OCI-LY7 (cell line): Measurements from ENCODE around the gene TBC1D13. TPM values are rescaled to one million over a fixed set of nuclear protein-coding genes. Genes with fewer than 3 reads are reported as not detected.
A peak's percentile ranks its signal among the peaks of the same experiment; 100 is the strongest.

Source experiments
- Bru-seq: library from RNA; stranded (reverse); fragments of 400-500 nt; gene quantifications from one replicate; lab custom pipeline; 2021; lab: Mats Ljungman, UMichigan
- BruChase-seq, 2 experiments: library from RNA; stranded (reverse); fragments of 400-500 nt; gene quantifications; one replicate each; lab custom pipeline; 2021; lab: Mats Ljungman, UMichigan
- BruUV-seq: library from RNA; stranded (reverse); fragments of 400-500 nt; replicated peaks from 2 replicates; lab custom pipeline; 2021; lab: Mats Ljungman, UMichigan
- CTCF ChIA-PET: fragments of 300-600 bp; sonication (Branson Sonifier 250); formaldehyde crosslinking; loops from one replicate; lab custom pipeline; 2022; ENCODE audit warnings: antibody characterized with exemption; ENCODE audit not compliant: unreplicated experiment; lab: Charles Lee
- POLR2A ChIA-PET: fragments of 300-600 bp; sonication (Branson Sonifier 250); formaldehyde crosslinking; loops from one replicate; lab custom pipeline; 2022; ENCODE audit warnings: antibody characterized with exemption; lab: Charles Lee
- DNase-seq: peaks from one replicate; pipeline ENCODE4 v3.0.0-alpha.2; 2015; ENCODE audit warnings: low spot score
- H2AFZ ChIP-seq: fragments of 200-600 bp; sonication (generic), shearing (Covaris generic); 2 replicates; pipeline ENCODE4 v1.6.1; 2014; ENCODE audit warnings: mild to moderate bottlenecking, antibody characterized with exemption, low read length, moderate library complexity
- H3K27ac ChIP-seq: fragments of 200-600 bp; sonication (generic); 2 replicates; pipeline ENCODE4 v1.5.1; 2014; ENCODE audit warnings: mixed run types, low read depth, mild to moderate bottlenecking, moderate library complexity, low read length, inconsistent platforms; ENCODE audit not compliant: poor library complexity, severe bottlenecking
- H3K36me3 ChIP-seq: fragments of 200-600 bp; sonication (generic); 2 replicates; pipeline ENCODE4 v1.6.1; 2014; ENCODE audit warnings: mild to moderate bottlenecking, antibody characterized with exemption, low read length, moderate library complexity, mixed read lengths; ENCODE audit not compliant: insufficient read depth
- H3K4me1 ChIP-seq: fragments of 200-600 bp; sonication (generic); 2 replicates; pipeline ENCODE4 v1.5.1; 2014; ENCODE audit warnings: mild to moderate bottlenecking, low read length; ENCODE audit not compliant: insufficient read depth, poor library complexity, severe bottlenecking
- H3K4me2 ChIP-seq: fragments of 200-600 bp; sonication (generic); 2 replicates; pipeline ENCODE4 v1.6.1; 2014; ENCODE audit warnings: mild to moderate bottlenecking, low read length
- H3K4me3 ChIP-seq: fragments of 200-600 bp; sonication (generic); 2 replicates; pipeline ENCODE4 v1.5.1; 2014; ENCODE audit warnings: mild to moderate bottlenecking, low read depth, low read length; ENCODE audit not compliant: poor library complexity, severe bottlenecking
- H3K79me2 ChIP-seq: fragments of 200-600 bp; sonication (generic); 2 replicates; pipeline ENCODE4 v1.6.1; 2016; ENCODE audit warnings: low read depth, mild to moderate bottlenecking, low read length, moderate library complexity, mixed read lengths; ENCODE audit not compliant: insufficient read depth
- H3K9me2 ChIP-seq: fragments of 200-600 bp; sonication (generic); 2 replicates; pipeline ENCODE4 v1.6.1; 2016; ENCODE audit warnings: mild to moderate bottlenecking, low read length, mixed read lengths; ENCODE audit not compliant: insufficient read depth
- H3K9me3 ChIP-seq: fragments of 200-600 bp; sonication (generic); 2 replicates; pipeline ENCODE4 v1.6.1; 2014; ENCODE audit warnings: mild to moderate bottlenecking, mixed run types, low read length, mixed read lengths
- H4K20me1 ChIP-seq: fragments of 200-600 bp; sonication (generic); 2 replicates; pipeline ENCODE4 v1.6.1; 2014; ENCODE audit warnings: mild to moderate bottlenecking, antibody characterized with exemption, low read length, moderate library complexity, mixed read lengths; ENCODE audit not compliant: insufficient read depth
- CTCF ChIP-seq: fragments of 200-600 bp; sonication (generic); conservative IDR thresholded peaks from 2 replicates; pipeline ENCODE4 v1.5.1; 2014; ENCODE audit warnings: mild to moderate bottlenecking, antibody characterized with exemption, low read length, moderate library complexity, mixed read lengths
- EZH2phosphoT487 ChIP-seq: fragments of 200-600 bp; sonication (generic); IDR thresholded peaks from 2 replicates; pipeline ENCODE4 v1.6.1; 2018; ENCODE audit warnings: low read depth, borderline replicate concordance, mild to moderate bottlenecking, mixed run types, antibody characterized with exemption, low read length, moderate library complexity, mixed read lengths
- intact Hi-C: fragments of 100-400 bp; cut with micrococcal nuclease; formaldehyde crosslinking; loops from one replicate; pipeline ENCODE4 v1.10.0; 2022; ENCODE audit not compliant: unreplicated experiment
- long read RNA-seq: library from polyadenylated mRNA; stranded (forward); transcript quantifications from one replicate; pipeline ENCODE4 v2.0.0, GENCODE V29; 2022
- total RNA-seq, 2 experiments: library from RNA; depleted of rRNA in 1 of 2; stranded (reverse); fragments of >200 nt in 1 of 2; shearing (Covaris generic) in 1 of 2; gene quantifications; 2 replicates each; pipeline ENCODE4 v1.2.3, GENCODE V29; 2014 to 2022

TBC1D13 gene
- total RNA-seq (2014; rRNA removed; shearing (Covaris generic)) (14.9 and 18.7 TPM in 2 replicates), total RNA-seq (2022) (18.9 and 24.7 TPM in 2 replicates), Bru-seq, nascent RNA (percentile 55 among the genes with signal in this experiment), BruChase-seq, experiment 1, labeled RNA remaining after a 6-hour chase (percentile 65 among the genes with signal in this experiment), BruChase-seq, experiment 2, labeled RNA remaining after a 2-hour chase (percentile 70 among the genes with signal in this experiment)
- long read RNA-seq, transcript TBC1D13-202 (12 exons, 3,906 nt): major isoform, 41 of 76 reads
- long read RNA-seq, partial matches to known transcripts: 22 of 76 reads
- long read RNA-seq, other reads (novel, unspliced or antisense): 13 of 76 reads

- intact Hi-C loops: loop anchor here (1.0 to 10.0 kb wide), 2 partner anchors 16 to 142 kb away; partner anchors contain the start of gene ZER1
- no TSS peak for BruUV-seq
Observed at GRCh38 chr9:128786681-128787601, at the start of gene TBC1D13. TBC1D13 (plus strand) TSS chr9:128787253; CDS start chr9:128787354, 101 bp downstream.

GRCh38 chr9:128742401-128742800 lies 44.7 kb upstream of the TBC1D13 start:
- no peaks in the 10 kb centered on the region for H3K79me2 ChIP-seq
- no peaks in the 10 kb centered on the region for H3K4me1 ChIP-seq
- H3K36me3 ChIP-seq: no peaks in the 10 kb centered on the region
- H3K27ac ChIP-seq: no peak overlapping the region
- H3K9me2 ChIP-seq: no peaks in the 10 kb centered on the region
- BruUV-seq: no TSS peak
- DNase-seq: no peak
- TF ChIP-seq EZH2phosphoT487 (no peak), CTCF (no peak)
- H4K20me1 ChIP-seq: no peaks in the 10 kb centered on the region
- H3K4me2 ChIP-seq: no peak overlapping the region
- ChIA-PET CTCF (no interaction called here), POLR2A (no interaction called here)
- no peak overlapping the region for H3K4me3 ChIP-seq
- H2AFZ ChIP-seq: no peak overlapping the region
- intact Hi-C loops: no loop called here
- no peaks in the 10 kb centered on the region for H3K9me3 ChIP-seq

More at GRCh38 chr9:128786681-128787601, at the start of gene TBC1D13:
- Histone ChIP-seq H3K4me2 (peak within 1 kb of the TSS; percentile 94), H2AFZ (peak within 1 kb of the TSS; percentile 93; the same call in 1 of the 2 replicates), H3K9me3 (peaks cover 15% of the 10 kb centered on the region; the same call in 1 of the 2 replicates), H3K79me2 (peaks cover 17% of the 10 kb centered on the region), H3K4me3 (peak within 1 kb of the TSS; percentile 97), H3K9me2 (no peaks in the 10 kb centered on the region), H3K36me3 (peaks cover 24% of the 10 kb centered on the region), H3K4me1 (peaks cover 42% of the 10 kb centered on the region), H3K27ac (peak within 1 kb of the TSS; percentile 80), H4K20me1 (no peaks in the 10 kb centered on the region)
- peak; percentile 93 for DNase-seq
- CTCF ChIA-PET: interaction anchor here (0.9 kb wide), 1 partner anchor 31 kb away, joined by 3 read pairs; the partner anchor contains the start of gene ENDOG
- TF ChIP-seq CTCF (no peak), EZH2phosphoT487 (no peak)
- POLR2A ChIA-PET: interaction anchor here (1.0 to 1.2 kb wide), 2 partner anchors 31 to 63 kb away, joined by 3 to 7 read pairs; partner anchors contain the start of genes ENDOG and ZDHHC12
